Fibroblast of skin of scalp (primary cell): ENCODE measurements around the gene SRCIN1.

Experiments
- DNase-seq: peaks from one replicate; pipeline ENCODE4 v3.0.0-alpha.2; 2013

The SRCIN1 gene

GRCh38 chr17:38562215-38562569 lies 43.6 kb downstream of the SRCIN1 start:
- DNase-seq, result no peak

GRCh38 chr17:38561416-38562214 lies 44.1 kb downstream of the SRCIN1 start:
- no peak for DNase-seq

- peak; percentile 32 for DNase-seq
These were observed 45.0 kb downstream of the SRCIN1 start for GRCh38 chr17:38560503-38561318.

GRCh38 chr17:38559880-38560230 lies 45.9 kb downstream of the SRCIN1 start:
- no peak for DNase-seq

GRCh38 chr17:38559051-38559879 lies 46.5 kb downstream of the SRCIN1 start:
- DNase-seq, result peak; percentile 29

GRCh38 chr17:38558728-38559050 lies 47.1 kb downstream of the SRCIN1 start:
- no peak for DNase-seq

GRCh38 chr17:38557836-38558727 lies 47.7 kb downstream of the SRCIN1 start:
- peak; percentile 87 for DNase-seq

- DNase-seq, result no peak
These were observed 48.4 kb downstream of the SRCIN1 start for GRCh38 chr17:38557396-38557795.

GRCh38 chr17:38556239-38556638 lies 49.5 kb downstream of the SRCIN1 start:
- no peak for DNase-seq

- no peak for DNase-seq
These were observed 51.1 kb downstream of the SRCIN1 start for GRCh38 chr17:38554430-38555350.

- no peak for DNase-seq
These were observed 53.4 kb downstream of the SRCIN1 start for GRCh38 chr17:38552343-38552742.

- no peak for DNase-seq
These were observed 54.6 kb downstream of the SRCIN1 start for GRCh38 chr17:38551121-38551520.

GRCh38 chr17:38550661-38551060 lies 55.1 kb downstream of the SRCIN1 start:
- DNase-seq, result peak; percentile 29

- no peak for DNase-seq
These were observed 56.5 kb downstream of the SRCIN1 start for GRCh38 chr17:38549285-38549684.

- DNase-seq, result no peak
These were observed 58.3 kb downstream of the SRCIN1 start for GRCh38 chr17:38547444-38547843.

- no peak for DNase-seq
These were observed 59.4 kb downstream of the SRCIN1 start for GRCh38 chr17:38546396-38546795.

GRCh38 chr17:38545531-38546225 lies 60.1 kb downstream of the SRCIN1 start:
- DNase-seq, result no peak

GRCh38 chr17:38544839-38545209 lies 60.9 kb downstream of the SRCIN1 start:
- DNase-seq, result no peak

- no peak for DNase-seq
These were observed 61.4 kb downstream of the SRCIN1 start for GRCh38 chr17:38544175-38544838.
